Glutamatergic neuron (in vitro differentiated cells): ENCODE results near the gene DCAF4. TPM values are rescaled to one million over a fixed set of nuclear protein-coding genes. Genes with fewer than 3 reads are reported as not detected.

Experiments used
- DNase-seq: peaks from one replicate; pipeline ENCODE4 v3.0.0; 2022
- H3K27ac Mint-ChIP-seq: one replicate; pipeline ENCODE4 v1.8.0; 2020; ENCODE audit warnings: mild to moderate bottlenecking, mixed read lengths, inconsistent platforms; ENCODE audit not compliant: unreplicated experiment
- H3K27me3 Mint-ChIP-seq: one replicate; pipeline ENCODE4 v1.8.0; 2020; ENCODE audit warnings: mild to moderate bottlenecking, moderate library complexity, mixed read lengths, inconsistent platforms; ENCODE audit not compliant: unreplicated experiment
- H3K36me3 Mint-ChIP-seq: one replicate; pipeline ENCODE4 v1.8.0; 2020; ENCODE audit warnings: mild to moderate bottlenecking, mixed read lengths, inconsistent platforms; ENCODE audit not compliant: unreplicated experiment
- H3K4me1 Mint-ChIP-seq: one replicate; pipeline ENCODE4 v1.8.0; 2020; ENCODE audit warnings: mild to moderate bottlenecking, low read depth, mixed read lengths, inconsistent platforms; ENCODE audit not compliant: unreplicated experiment
- H3K4me3 Mint-ChIP-seq: one replicate; pipeline ENCODE4 v1.8.0; 2020; ENCODE audit warnings: mild to moderate bottlenecking, mixed read lengths, inconsistent platforms; ENCODE audit not compliant: unreplicated experiment
- H3K9me3 Mint-ChIP-seq: one replicate; pipeline ENCODE4 v1.8.0; 2020; ENCODE audit warnings: mild to moderate bottlenecking, moderate library complexity, mixed read lengths, inconsistent platforms; ENCODE audit not compliant: unreplicated experiment
- total RNA-seq: library from RNA; stranded (reverse); fragmentation: NEBNext Ultra II Directional; extraction: Animal tissue kit (Norgen Biotek cat#: 25700); gene quantifications from one replicate; pipeline ENCODE4 v1.2.1, GENCODE V29; 2021; ENCODE audit not compliant: unreplicated experiment
- TF ChIP-seq, protein P1 (sequence below): fragments of 200-600 bp; sonication (generic); IDR thresholded peaks from one replicate; pipeline ENCODE4 v1.5.0; 2021; ENCODE audit not compliant: partially characterized antibody, unreplicated experiment

Gene DCAF4
- total RNA-seq, 1 donor from 2014 or later, result 23.4 TPM

DNA sequence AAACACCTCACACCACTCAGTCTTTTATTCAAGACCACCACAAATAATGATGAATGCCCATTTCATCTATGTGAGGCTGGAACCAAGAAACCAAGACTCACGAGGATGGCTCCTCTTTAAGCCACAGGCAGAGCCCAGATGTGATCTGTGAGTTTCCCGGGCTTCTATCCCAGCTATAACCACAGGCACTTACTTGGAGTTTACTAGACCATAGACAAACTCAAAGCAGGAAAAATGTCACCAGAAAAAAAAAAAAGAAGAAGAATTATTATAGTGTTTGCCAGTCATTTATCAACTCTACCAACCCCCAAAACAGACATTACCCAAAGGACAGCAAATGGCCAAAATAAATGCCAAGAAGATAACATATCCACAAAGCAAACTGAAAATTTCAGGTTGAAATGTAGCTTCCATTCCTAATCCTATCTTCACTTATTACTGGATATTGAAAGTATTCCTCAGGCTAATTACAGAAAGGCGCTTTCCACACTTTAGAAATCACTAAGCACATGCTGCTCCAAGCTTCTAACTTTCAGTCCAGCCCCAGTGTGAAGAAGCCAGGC, 56.0 kb downstream of the DCAF4 start:
- Mint-ChIP-seq H3K27ac (no peak overlapping the region), H3K9me3 (no peaks in the 10 kb centered on the region), H3K4me1 (peaks cover 1% of the 10 kb centered on the region), H3K36me3 (peaks cover 6% of the 10 kb centered on the region), H3K4me3 (no peak overlapping the region), H3K27me3 (peaks cover 3% of the 10 kb centered on the region)
- TF ChIP-seq, protein P1, sequence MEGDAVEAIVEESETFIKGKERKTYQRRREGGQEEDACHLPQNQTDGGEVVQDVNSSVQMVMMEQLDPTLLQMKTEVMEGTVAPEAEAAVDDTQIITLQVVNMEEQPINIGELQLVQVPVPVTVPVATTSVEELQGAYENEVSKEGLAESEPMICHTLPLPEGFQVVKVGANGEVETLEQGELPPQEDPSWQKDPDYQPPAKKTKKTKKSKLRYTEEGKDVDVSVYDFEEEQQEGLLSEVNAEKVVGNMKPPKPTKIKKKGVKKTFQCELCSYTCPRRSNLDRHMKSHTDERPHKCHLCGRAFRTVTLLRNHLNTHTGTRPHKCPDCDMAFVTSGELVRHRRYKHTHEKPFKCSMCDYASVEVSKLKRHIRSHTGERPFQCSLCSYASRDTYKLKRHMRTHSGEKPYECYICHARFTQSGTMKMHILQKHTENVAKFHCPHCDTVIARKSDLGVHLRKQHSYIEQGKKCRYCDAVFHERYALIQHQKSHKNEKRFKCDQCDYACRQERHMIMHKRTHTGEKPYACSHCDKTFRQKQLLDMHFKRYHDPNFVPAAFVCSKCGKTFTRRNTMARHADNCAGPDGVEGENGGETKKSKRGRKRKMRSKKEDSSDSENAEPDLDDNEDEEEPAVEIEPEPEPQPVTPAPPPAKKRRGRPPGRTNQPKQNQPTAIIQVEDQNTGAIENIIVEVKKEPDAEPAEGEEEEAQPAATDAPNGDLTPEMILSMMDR, result no peak
- no peak for DNase-seq

GRCh38 chr14:72986214-72986613, 60.0 kb downstream of the DCAF4 start:
- Mint-ChIP-seq H3K9me3 (no peaks in the 10 kb centered on the region), H3K4me3 (no peak overlapping the region), H3K4me1 (no peaks in the 10 kb centered on the region), H3K36me3 (peaks cover 6% of the 10 kb centered on the region), H3K27me3 (no peaks in the 10 kb centered on the region), H3K27ac (no peak overlapping the region)
- TF ChIP-seq, protein P1, result no peak
- DNase-seq, result no peak

DNA sequence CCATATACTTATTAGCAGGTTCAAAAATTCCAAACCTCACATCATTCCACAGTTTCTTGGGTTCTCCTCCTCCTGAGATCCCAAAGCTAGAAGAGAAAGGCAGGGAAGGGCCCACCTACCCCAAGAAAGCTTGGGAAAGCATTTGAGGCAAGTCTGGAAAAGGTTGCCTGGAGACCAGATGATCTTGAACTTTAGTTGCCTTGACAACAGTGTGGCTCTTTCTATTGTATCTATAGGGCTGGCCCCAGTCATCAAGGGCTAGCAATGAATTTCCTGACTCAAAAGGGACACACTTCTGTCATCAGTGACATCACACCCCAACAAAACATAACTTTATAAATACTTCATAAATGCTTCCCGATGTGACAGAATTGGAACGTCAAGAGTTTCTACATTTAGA, 60.6 kb downstream of the DCAF4 start:
- no peaks in the 10 kb centered on the region for H3K4me1 Mint-ChIP-seq
- DNase-seq, result no peak
- no peak overlapping the region for H3K27ac Mint-ChIP-seq
- no peaks in the 10 kb centered on the region for H3K27me3 Mint-ChIP-seq
- no peaks in the 10 kb centered on the region for H3K9me3 Mint-ChIP-seq
- H3K36me3 Mint-ChIP-seq, result peaks cover 6% of the 10 kb centered on the region
- TF ChIP-seq, protein P1, result no peak
- no peak overlapping the region for H3K4me3 Mint-ChIP-seq

GRCh38 chr14:72990171-72990570, 63.9 kb downstream of the DCAF4 start:
- peaks cover 7% of the 10 kb centered on the region for H3K36me3 Mint-ChIP-seq
- no peaks in the 10 kb centered on the region for H3K4me1 Mint-ChIP-seq
- no peak overlapping the region for H3K4me3 Mint-ChIP-seq
- H3K27me3 Mint-ChIP-seq, result no peaks in the 10 kb centered on the region
- TF ChIP-seq, protein P1, result no peak
- H3K9me3 Mint-ChIP-seq, result no peaks in the 10 kb centered on the region
- no peak for DNase-seq
- H3K27ac Mint-ChIP-seq, result no peak overlapping the region

- Mint-ChIP-seq H3K36me3 (peaks cover 18% of the 10 kb centered on the region), H3K9me3 (no peaks in the 10 kb centered on the region), H3K27me3 (no peaks in the 10 kb centered on the region), H3K4me1 (no peaks in the 10 kb centered on the region), H3K27ac (no peak overlapping the region), H3K4me3 (no peak overlapping the region)
- DNase-seq, result no peak
- TF ChIP-seq, protein P1, result no peak
Measured at GRCh38 chr14:72996916-72997315, 70.7 kb downstream of the DCAF4 start.
